HG03342 (cell line): ENCODE results near the gene TMEM229A.
"Not testable (repeated sequence)": the region's sequence is repeated elsewhere in the genome, so short reads cannot be mapped to it uniquely, and the experiment has no call there.

ENCODE experiments used
- ATAC-seq: cut with Tn5 transposase; IDR thresholded peaks from one replicate; pipeline ENCODE4 v1.9.1; 2021; ENCODE audit warnings: mild to moderate bottlenecking, moderate library complexity; ENCODE audit not compliant: unreplicated experiment

TMEM229A gene

DNA sequence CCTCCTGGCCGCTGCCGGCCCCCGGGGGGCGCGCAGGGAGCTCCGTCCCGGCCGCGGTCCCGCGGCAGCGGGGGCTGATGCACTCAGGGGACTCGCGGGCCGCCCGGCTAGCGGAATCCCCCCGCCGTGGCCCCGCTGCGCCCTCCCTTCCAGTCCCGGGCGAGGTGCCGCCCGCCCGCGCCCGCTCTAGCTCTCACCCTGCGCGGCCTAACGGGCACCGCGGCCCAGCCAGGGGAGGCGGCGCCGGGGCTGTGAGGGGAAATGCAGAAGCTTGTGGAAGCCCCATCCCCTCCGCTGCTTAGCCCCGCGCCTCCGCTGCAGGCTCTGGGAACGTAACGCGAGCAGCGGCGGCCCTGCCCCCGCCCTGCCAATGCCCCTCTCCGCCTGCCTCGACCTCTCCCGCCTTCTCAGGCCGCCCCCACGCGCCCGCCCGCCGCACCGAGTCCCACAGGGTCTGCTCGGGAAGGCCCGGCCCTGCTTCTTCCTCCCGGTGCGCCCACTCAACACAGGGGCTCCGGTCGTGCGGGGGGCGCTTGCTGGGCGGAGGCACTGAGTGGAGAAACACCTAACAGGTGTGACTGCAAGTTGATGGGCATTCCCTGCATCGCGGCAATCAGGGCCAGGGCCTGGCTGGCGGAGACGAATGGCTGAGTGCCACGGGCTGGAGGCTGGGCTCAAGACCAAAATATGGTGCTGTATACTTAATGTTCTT lies 384 bp upstream of the TMEM229A start:
- ATAC-seq: no peak

DNA sequence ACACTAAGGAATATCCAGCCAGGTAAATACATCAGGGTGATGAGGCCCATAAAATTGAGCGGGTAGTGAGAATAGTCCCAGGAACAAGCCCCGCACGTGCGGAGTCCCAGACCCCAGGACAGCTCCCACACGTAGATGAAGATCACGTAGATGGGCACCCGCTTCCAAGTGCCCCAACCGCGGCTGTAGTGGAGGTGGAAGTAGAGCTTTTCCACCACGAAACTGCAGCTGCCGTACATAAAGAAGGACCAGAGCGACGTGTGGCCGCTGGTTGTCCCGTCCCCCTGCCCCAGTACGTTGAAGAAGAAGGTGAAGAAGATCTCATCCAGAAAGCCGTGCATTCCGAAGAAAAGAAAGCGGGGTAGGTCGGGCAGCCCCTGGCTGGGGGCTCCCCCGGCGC lies 948 bp downstream of the TMEM229A start:
- no peak for ATAC-seq

DNA sequence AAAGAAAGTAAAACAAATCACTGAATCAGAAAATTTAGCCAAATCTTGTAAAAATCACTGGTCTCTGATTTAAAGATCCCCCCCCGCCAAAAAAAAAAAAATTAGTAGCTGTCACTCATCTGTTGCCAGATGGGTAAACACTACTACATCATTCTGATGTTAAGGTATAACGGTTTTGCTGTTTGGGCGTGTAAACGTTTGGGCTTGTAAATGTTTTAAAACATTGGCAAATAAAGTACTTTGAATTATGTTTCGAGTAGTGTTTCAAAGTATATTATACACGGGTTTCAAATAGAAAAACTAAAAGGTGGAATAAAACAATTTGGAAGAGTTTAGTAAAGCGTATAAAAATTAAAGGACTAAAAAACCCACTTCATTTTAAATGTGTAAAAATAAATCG lies 1.5 kb downstream of the TMEM229A start:
- ATAC-seq: no peak

DNA sequence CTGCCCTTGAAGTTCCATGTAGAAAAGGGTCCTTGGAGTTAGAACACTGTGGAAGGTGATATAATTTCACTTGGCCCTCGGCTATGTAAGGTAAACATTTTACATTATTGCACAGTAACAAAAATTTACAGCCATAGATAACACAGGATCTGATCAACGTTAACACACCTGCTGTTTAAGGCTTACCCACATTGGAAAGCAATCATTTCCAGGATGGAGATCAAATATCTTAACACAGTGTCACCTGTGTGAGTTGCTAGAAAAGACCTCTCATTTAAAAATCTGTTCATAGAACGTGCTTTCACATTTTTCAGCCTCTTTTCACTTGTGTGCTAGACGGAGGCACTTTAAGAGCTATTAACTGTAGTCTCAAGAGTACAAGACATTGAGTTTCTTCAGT lies 1.9 kb downstream of the TMEM229A start:
- no peak for ATAC-seq

DNA sequence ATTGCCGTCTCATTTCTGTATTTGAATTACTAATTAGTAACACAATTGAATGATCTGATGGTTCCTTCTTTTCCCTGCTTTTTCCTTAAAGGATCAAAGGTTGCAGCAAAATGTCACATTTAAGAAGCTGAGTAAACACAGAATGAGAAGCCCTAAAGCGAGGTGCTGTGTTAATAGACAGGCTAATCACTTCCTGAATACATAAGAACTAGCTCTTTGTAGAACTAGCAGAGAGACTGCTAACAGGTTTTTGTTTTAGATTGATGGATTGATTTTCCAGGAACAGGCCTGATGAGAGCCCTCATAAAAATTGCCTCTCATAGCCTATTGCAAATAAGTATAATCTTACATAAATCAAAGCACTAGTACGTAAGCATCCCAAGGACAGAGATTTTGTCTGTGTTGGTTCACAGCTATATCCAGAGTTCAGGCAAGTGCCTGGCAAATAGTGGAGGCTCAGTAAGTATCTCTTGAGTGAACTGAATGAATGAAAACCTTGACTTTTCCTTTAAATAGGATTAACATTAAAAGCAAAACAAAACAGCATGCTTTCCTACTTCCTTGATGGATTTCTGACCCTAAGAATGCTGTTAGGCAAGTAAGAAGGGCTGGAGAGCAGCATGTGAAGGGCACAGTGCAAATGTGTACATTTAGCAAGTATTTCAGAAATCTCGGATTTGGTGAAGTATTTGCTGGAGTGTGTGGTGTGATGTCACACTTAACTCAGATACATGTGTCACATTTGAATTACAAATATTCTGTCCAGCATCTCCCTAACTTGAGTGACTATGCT lies 3.3 kb downstream of the TMEM229A start:
- ATAC-seq: no peak

DNA sequence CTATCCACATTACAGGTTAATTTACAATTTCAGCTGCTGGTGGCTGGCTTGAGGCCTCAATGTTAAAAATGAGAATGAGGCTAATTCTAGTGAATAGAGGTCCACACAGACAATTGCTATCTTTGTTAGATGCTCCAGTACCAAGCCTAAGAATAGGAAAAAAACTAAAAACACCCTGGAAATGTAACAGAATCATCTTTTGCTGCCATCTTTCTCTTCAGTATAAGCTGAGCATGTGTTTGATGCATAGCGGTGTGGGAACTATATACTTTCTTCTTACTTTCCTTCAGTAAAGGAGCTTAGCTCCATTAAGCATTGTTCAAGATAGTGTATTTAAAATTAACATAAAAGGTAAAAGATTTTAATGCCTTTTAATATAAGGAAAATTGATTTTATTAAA lies 5.6 kb downstream of the TMEM229A start:
- ATAC-seq: no peak

DNA sequence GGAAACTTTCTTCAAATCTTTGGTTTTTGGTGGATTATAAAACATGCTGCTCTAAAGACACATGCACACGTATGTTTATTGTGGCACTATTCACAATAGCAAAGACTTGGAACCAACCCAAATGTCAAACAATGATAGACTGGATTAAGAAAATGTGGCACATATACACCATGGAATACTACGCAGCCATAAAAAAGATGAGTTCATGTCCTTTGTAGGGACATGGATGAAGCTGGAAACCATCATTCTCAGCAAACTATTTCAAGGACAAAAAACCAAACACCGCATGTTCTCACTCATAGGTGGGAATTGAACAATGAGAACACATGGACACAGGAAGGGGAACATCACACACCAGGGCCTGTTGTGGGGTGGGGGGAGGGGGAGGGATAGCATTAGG lies 8.5 kb downstream of the TMEM229A start:
- not testable (repeated sequence) for ATAC-seq

DNA sequence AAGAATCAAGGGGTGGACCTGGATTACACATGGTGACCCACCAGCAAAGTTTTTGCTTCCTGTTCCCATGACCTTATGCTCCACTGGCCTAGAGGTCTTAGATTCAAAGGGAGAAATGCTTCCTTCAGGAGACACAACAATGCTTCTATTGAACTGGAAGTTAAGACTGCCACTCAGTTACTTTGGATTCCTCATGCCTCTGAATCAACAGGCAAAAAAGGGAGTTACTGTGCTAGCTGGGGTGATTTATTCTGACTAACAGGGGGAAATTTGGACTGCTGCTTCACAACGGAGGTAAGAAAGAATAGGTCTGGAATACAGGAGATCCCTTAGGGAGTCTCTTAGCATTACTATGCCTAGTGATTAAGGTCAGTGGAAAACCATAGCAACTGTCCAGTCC lies 10.3 kb downstream of the TMEM229A start:
- no peak for ATAC-seq

DNA sequence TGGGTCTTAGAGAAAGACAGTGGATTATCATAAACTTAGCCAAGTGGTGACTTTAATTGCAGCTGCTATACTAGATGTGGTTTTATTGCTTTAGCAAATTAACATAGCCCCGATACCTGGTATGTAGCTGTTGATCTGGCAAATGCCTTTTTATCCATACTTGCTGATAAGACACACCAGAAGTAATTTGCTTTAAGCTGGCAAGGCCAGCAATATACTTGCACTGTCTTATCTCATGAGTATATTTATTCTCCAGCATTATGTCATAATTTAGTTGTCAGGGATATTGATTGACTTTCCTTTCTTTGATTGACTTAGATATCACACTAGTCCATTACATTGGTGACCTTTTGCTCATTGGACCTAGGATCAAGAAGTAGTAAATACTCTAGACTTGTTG lies 12.8 kb downstream of the TMEM229A start:
- no peak for ATAC-seq

DNA sequence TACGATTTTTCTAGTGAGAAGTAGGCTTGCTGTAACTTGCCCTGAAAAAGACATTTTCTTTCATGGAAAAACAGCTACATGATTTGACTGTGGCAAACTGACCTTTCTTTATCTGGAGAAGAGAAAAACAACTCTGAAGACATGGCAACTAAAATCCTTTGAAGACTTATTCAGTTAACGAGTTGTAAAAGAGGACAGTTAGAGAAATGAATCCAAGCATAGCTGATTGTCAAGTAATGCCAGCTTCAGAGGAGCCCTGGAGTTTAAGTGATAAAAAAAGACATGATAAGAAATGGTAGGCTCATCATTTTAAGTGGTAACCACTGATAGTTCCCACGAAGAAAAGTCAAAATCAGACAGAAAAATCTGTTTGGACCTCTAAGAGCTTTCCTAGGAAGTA lies 19.6 kb downstream of the TMEM229A start:
- no peak for ATAC-seq

DNA sequence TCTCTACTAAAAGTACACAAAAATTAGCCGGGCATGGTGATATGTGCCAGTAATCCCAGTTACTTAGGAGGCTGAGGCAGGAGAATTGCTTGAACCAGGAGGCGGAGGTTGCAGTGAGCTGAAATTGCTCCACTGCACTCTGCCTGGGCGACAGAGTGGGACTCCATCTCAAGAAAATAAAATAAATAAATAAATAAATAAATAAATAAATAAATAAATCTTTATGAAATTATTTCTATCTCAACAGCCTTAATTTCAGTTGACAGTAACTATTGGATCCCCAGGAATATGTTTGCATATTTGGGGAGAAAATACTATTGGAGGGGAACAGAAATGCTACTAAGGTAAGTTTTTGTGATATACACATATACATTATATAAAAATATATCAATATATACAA lies 20.0 kb downstream of the TMEM229A start:
- ATAC-seq: no peak

DNA sequence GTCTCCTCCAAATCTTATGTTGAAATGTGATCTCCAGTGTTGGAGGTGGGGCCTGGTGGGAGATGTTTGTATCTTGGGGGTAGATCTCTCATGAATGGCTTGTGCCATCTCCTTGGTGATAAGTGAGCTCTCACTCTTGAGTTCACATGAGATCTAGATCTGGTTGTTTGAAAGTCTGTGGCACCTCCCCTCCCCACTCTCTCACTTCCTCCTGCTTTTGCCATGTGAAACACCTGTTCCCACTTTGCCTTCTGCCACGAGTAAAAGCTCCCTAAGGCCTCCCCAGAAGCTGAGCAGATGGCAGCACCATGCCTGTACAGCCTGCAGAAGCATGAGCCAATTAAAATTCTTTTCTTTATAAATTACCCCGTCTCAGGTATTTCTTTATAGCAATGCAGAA lies 23.5 kb downstream of the TMEM229A start:
- no peak for ATAC-seq

DNA sequence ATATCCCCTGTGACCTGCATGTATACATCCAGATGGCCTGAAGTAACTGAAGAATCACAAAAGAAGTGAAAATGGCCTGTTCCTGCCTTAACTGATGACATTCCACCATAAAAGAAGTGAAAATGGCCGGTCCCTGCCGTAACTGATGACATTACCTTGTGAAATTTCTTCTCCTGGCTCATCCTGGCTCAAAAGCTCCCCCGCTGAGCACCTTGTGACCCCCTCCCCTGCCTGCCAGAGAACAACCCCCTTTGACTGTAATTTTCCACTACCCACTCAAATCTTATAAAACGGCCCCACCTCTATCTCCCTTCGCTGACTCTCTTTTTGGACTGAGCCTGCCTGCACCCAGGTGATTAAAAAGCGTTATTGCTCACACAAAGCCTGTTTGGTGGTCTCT lies 24.6 kb downstream of the TMEM229A start:
- not testable (repeated sequence) for ATAC-seq

DNA sequence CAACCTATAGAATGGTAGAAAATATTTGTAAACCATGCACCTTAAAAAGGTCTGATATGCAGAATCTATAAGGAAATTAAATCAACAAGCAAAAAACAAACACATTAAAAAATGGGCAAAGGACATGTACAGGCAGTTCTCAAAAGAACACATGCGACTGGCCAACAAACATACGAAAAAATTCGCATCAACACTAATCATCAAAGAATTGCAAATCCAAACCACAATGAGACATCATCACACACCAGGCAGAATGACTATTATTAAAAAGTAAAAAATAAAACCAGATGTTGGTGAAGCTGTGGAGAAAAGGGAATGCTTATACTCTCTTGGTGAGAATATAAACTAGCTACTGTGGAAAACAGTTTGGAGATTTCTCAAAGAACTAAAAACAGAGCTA lies 33.2 kb downstream of the TMEM229A start:
- no peak for ATAC-seq

DNA sequence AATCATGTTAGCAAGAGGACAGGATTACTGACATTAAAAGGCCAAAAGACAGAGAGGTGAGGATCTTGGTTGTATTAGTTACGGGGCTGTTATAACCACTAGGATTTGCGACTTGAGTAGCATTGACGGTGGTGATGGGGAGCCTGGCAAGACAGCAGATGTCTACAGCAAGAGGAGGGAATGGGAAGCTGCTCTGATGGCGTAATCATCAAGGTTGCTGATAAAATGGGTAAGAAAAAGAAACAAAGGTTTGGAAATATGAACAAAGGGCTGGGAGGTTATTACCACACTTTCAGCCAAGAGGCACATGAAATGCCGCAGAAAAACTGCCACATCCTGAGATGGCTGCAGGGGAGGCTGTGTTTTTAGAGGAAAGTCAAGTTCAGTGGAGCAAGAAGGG lies 33.9 kb downstream of the TMEM229A start:
- ATAC-seq: no peak

DNA sequence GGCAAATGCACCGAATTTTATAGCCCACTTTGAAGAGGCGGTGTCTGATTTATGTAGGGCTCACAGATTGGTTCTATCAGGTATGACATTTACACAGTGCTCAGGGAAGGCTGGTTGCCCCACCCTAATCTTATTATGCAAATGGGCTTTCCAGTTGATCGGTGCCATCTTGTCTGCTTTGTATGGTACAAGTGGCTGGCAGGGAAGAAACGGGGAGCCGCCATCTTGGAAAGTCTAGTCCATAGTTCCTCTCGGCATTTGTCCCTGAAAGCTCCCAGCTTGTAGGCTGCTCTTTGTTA lies 36.6 kb downstream of the TMEM229A start:
- no peak for ATAC-seq

DNA sequence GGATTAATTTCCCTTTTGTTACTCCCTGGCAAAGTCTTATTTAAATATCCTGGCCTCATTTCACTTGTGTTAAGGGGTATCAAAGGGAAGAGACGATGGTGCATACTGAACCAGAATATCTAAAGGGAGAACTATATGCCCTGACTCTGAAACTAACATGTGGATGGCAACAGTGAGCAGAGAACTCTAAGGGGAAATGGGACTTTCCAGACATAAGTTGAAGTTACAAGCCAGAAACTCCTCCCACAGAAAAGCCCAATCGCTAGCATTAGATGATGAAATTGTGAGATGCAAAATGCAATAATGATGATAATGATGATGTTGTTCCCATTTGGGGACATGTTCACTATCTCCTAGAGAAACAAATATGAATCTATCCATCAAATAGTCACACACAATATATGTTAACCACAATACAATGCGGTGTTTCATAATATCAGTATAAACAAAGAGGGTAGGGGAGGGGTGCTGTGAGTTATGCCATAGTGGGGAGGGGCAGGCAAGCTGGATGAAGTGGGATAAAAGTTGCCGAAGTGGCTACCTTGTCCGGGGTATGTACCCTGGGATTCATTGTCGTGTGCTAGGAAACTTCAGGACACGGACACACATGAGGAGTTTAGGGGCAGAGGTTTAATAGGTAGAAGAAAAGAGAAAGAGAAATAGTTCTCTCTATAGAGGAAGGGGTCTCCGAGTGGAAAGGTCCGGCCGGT lies 37.1 kb downstream of the TMEM229A start:
- no peak for ATAC-seq

DNA sequence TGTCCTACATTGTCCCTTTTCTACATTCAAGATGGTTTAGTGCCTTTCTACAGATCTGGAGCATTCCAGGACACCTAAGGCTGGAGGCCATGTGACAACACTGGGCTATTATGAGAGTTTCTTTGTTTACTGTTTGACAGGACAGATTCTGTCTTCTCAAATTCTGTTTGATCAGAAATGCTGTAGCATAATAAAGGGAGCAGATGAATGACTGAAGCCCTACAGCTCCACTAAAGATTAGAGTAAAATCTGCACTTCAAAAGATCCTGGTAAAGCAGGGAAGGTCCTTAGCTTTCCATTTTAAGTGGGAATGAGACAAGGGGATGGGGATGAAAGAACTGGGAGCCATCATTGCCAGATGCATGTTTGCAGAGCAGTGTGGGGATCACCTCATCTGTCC lies 38.4 kb downstream of the TMEM229A start:
- no peak for ATAC-seq

DNA sequence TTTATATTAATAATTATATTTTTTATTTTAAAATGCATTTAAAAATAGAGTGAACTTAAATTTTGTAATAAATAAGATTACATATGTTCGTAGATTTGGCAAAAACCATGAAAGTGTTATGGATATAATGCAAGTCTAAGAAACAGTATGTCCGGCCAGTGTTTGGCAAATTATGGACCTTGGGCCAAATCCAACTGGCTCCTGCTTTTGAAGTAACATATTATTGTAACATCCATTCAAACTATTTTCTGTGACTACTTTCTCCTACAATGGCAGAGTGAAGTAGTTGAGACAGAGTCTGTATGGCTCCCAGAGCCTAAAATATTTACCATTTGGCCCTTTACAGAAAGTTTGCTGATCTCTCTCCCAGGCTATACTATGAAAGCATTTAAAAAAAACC lies 38.9 kb downstream of the TMEM229A start:
- ATAC-seq: no peak

DNA sequence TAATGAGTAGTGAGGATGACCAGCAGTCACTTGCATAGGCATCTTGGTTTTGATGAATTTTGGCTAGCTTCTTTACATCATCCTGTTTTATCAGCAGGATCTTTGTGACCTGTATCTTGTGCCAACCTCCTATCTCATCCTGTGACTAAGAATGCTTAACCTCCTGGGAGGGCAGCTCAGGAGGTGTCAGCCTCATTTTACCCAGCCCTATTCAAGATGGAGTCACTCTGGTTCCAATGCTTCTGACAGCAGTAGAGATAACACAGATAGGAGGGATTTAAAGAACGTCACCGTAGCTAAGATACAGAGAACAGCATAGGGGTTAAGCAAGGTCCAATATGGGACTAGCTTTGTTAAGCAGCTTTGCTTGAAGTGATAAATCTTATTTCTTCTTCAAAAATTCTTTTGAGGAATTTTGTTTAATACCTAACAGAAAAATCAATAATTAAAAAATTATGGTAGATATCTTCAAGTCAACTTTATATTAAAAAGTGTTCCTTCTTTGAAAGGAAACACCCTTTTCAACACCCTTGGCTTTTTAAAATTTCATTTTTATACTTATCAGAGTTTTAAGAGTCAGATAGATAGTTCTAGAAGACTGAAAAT lies 39.9 kb downstream of the TMEM229A start:
- no peak for ATAC-seq

DNA sequence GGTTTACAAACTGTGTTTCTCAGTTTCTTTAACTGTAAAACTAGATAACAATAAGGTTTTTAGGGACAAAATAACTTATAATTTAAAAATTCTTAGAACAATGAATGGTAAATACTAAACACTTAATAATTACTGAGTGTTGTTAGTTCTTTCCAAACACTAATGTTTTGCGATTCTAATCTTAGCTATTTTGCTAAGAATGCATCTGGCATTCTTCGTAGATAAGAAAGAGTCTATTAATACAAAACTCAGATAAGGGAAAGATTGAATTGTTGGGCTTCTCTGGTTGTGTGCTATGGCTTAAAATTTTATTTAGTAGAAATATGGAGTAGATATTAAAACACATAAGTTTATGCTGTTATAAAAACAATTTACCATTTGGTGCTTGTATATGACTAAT lies 45.4 kb downstream of the TMEM229A start:
- ATAC-seq: no peak
